AG04450 (cell line): Measurements from ENCODE around the gene TMEM106B. TPM values are rescaled to one million over a fixed set of nuclear protein-coding genes. Genes with fewer than 3 reads are reported as not detected.
"Not testable (repeated sequence)": the region's sequence is repeated elsewhere in the genome, so short reads cannot be mapped to it uniquely, and the experiment has no call there.

Experiments used
- CTCF ChIA-PET: fragments of 300-600, 350-600 bp; formaldehyde crosslinking; extraction: SDS; loops from one replicate; lab custom pipeline; 2022; ENCODE audit warnings: antibody characterized with exemption, inconsistent platforms; lab: Charles Lee
- POLR2A ChIA-PET: fragments of 350-600 bp; formaldehyde crosslinking; extraction: SDS; loops from one replicate; lab custom pipeline; 2021; ENCODE audit warnings: antibody characterized with exemption, inconsistent platforms; lab: Yijun Ruan, JAX
- DNase-seq: peaks from one replicate; pipeline ENCODE4 v3.0.0-alpha.2; 2011; ENCODE audit warnings: low read depth, low spot score
- H3K27ac ChIP-seq: one replicate; pipeline ENCODE4 v1.5.1; 2012; ENCODE audit warnings: low read depth, low read length, control low read depth
- H3K27me3 ChIP-seq: one replicate; pipeline ENCODE4 v1.6.0; 2012; ENCODE audit warnings: low read length; ENCODE audit not compliant: control insufficient read depth, insufficient read depth
- H3K4me3 ChIP-seq: 2 replicates; pipeline ENCODE4 v1.5.1; 2011; ENCODE audit warnings: mild to moderate bottlenecking, low read depth, low read length, control low read depth
- H3K9me3 ChIP-seq: 2 replicates; pipeline ENCODE4 v1.5.1; 2012; ENCODE audit warnings: low read length; ENCODE audit not compliant: control insufficient read depth, insufficient read depth
- polyA plus RNA-seq: library from polyadenylated mRNA; depleted of rRNA; stranded (reverse); fragments of >200 nt; gene quantifications from 2 replicates; pipeline ENCODE4 v1.2.3, GENCODE V29; 2011
- TF ChIP-seq, protein P1 (sequence below): IDR thresholded peaks from 2 replicates; pipeline ENCODE4 v1.5.1; 2011; ENCODE audit warnings: low read depth, low read length, control low read depth, inconsistent platforms

TMEM106B gene
- polyA plus RNA-seq, 1 experiment, result 58.0 TPM

DNA sequence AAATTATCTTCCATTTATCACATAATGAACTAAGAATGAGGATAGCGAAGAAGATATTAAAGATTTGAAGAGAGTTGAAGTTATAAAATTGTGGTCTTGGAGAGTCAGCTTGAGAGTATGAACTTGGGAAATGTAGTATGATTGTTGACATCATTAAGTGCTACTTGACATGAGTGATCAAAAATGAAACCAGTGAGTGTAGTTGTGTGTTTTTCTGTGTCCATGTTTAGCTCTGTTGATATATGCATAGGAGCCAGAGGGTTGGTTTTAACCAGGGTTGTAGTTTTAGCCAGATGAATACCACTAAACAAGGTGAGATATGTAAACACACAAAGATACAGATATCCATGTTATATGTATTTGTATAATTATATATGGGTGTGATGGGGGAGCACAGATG, 6.2 kb downstream of the TMEM106B start:
- ChIA-PET POLR2A (interaction anchor here (0.6 kb wide), 1 partner anchor 11 kb away, joined by 3 read pairs; no protein-coding TSS in a partner anchor), CTCF (interaction anchor here (1.4 kb wide), 1 partner anchor 12 kb away, joined by 3 read pairs; no protein-coding TSS in a partner anchor)
- Histone ChIP-seq H3K9me3 (no peaks in the 10 kb centered on the region), H3K27ac (no peak overlapping the region), H3K27me3 (no peaks in the 10 kb centered on the region), H3K4me3 (no peak overlapping the region)
- no peak for DNase-seq
- TF ChIP-seq, protein P1, sequence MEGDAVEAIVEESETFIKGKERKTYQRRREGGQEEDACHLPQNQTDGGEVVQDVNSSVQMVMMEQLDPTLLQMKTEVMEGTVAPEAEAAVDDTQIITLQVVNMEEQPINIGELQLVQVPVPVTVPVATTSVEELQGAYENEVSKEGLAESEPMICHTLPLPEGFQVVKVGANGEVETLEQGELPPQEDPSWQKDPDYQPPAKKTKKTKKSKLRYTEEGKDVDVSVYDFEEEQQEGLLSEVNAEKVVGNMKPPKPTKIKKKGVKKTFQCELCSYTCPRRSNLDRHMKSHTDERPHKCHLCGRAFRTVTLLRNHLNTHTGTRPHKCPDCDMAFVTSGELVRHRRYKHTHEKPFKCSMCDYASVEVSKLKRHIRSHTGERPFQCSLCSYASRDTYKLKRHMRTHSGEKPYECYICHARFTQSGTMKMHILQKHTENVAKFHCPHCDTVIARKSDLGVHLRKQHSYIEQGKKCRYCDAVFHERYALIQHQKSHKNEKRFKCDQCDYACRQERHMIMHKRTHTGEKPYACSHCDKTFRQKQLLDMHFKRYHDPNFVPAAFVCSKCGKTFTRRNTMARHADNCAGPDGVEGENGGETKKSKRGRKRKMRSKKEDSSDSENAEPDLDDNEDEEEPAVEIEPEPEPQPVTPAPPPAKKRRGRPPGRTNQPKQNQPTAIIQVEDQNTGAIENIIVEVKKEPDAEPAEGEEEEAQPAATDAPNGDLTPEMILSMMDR, result no peak

DNA sequence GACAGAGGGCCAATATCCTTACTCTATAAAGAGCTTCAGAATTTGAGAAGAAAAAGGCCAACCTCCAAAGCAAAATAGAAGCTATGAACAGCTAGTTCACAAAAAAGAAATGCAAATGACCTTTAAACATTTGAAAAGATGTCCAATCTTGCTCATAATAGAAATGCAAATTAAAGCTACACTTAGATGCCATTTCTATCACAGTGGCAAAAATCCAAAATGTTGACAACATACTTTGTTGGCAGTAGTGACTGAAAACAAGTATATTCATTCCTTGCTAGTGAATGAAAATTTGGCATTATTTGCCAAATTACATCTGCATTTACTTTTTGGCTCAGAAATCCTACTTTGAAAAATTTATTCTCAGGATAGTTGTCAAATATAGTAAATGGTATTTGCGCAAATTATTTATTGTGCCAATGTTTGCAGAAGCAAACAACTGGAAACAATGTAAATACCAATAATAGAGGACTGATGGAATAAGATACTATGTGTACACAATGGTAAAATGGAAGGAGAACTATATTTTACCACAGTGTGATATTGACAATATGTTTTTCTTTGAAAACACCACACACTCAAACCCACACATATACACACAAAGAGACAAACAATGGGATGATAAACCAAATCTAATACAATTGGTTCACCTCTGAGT, 9.4 kb downstream of the TMEM106B start:
- no peak for DNase-seq
- no peak overlapping the region for H3K4me3 ChIP-seq
- ChIA-PET POLR2A (no interaction called here), CTCF (no interaction called here)
- no peaks in the 10 kb centered on the region for H3K9me3 ChIP-seq
- no peaks in the 10 kb centered on the region for H3K27me3 ChIP-seq
- TF ChIP-seq, protein P1, result no peak
- H3K27ac ChIP-seq, result no peak overlapping the region

DNA sequence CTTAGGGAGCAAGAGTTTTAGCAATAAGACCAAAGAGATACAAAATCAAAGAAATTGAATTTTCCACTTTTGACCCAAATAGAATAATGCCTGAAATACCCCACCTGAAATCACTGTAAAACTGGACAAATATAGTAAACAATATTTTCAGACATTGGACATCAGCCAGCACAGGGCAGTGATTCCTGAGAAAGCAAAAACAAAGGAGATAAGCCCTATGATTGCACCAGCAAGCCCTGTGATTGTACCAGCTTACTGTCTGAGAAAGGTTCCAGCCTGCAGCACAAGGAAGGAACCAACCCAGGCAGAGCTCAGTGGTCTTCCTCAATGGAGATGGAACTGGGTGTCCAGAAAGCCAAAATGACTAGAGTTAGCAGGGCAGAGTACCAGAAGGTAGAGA, 10.3 kb downstream of the TMEM106B start:
- no peak for DNase-seq
- H3K27me3 ChIP-seq, result no peaks in the 10 kb centered on the region
- ChIA-PET CTCF (no interaction called here), POLR2A (no interaction called here)
- TF ChIP-seq, protein P1, result no peak
- no peak overlapping the region for H3K27ac ChIP-seq
- H3K4me3 ChIP-seq, result no peak overlapping the region
- no peaks in the 10 kb centered on the region for H3K9me3 ChIP-seq

DNA sequence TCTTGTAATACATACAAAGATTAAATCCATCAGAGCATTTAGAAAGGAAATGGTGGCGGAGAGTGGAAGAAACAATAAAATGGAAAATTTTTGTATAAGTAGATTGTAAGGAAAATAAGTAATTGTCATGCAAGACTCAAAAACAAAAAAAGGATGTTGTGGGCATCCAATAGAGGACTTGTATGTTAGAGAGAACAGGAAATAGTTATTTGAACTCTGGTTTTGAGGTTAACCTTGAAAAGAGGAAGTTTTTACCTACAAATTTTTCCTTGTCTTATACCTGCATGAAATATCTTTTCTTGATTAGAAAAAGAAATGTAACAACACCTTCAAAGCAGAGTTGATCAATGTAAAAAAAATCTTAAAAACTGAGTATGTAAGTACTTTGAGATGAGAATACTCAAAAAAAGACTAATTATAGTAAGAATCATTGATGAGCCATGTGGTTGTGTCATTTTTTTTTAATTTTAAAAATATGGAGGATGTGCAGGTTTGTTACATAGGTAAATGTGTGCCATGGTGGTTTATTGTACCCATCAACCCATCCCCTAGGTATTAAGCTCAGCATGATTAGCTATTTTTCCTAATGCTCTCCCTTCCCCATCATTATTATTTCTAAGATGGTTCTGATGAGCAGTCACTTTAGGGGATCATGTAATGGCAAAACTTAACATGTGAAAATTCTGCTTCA, 11.9 kb downstream of the TMEM106B start:
- H3K27me3 ChIP-seq, result no peaks in the 10 kb centered on the region
- ChIA-PET POLR2A (no interaction called here), CTCF (interaction anchor here (0.7 kb wide), 1 partner anchor 102 kb away, joined by 3 read pairs; no protein-coding TSS in a partner anchor)
- H3K9me3 ChIP-seq, result no peaks in the 10 kb centered on the region
- TF ChIP-seq, protein P1, result no peak
- H3K4me3 ChIP-seq, result no peak overlapping the region
- H3K27ac ChIP-seq, result no peak overlapping the region
- no peak for DNase-seq

DNA sequence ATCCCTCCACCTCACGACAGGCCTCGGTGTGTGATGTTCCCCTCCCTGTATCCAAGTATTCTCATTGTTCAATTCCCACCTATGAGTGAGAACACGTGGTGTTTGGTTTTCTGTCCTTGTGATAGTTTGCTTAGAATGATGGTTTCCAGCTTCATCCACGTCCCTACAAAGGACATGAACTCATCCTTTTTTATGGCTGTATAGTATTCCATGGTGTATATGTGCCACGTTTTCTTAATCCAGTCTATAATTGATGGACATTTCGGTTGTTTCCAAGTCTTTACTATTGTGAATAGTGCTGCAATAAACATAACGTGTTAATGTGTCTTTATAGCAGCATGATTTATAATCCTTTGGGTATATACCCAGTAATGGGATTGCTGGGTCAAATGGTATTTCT, 13.9 kb downstream of the TMEM106B start:
- H3K4me3 ChIP-seq, DNase-seq, CTCF ChIA-PET, H3K9me3 ChIP-seq, POLR2A ChIA-PET, H3K27me3 ChIP-seq, H3K27ac ChIP-seq: not testable (repeated sequence)
